HCT116 (cell line): ENCODE results near the gene GPR37L1. TPM values are rescaled to one million over a fixed set of nuclear protein-coding genes. Genes with fewer than 3 reads are reported as not detected.

Experiments used
- ATAC-seq: fragments of 200-7000 bp; cut with Tn5 transposase; 2 replicates; pipeline ENCODE4 v1.9.1; 2020; ENCODE audit warnings: mild to moderate bottlenecking, moderate library complexity
- BruUV-seq: library from RNA; stranded (reverse); fragments of 400-500 nt; replicated peaks from 2 replicates; lab custom pipeline; 2021; lab: Mats Ljungman, UMichigan
- CTCF ChIA-PET: fragments of 300-600 bp; sonication (Branson Sonifier 250); formaldehyde crosslinking; loops from one replicate; lab custom pipeline; 2021; ENCODE audit warnings: antibody characterized with exemption; lab: Charles Lee
- POLR2A ChIA-PET: fragments of 300-600, 350-600 bp; sonication (Branson Sonifier 250); formaldehyde crosslinking; loops from one replicate; lab custom pipeline; 2021; ENCODE audit warnings: antibody characterized with exemption; lab: Charles Lee
- RAD21 ChIA-PET, 2 experiments: fragments of 300-600 bp; sonication (Branson Sonifier 250); formaldehyde crosslinking; loops; one replicate each; lab custom pipeline; 2023; ENCODE audit warnings: low total read pairs in 2 of 2; ENCODE audit not compliant: uncharacterized antibody in 2 of 2, unreplicated experiment in 2 of 2, low non-redundant PET in 1 of 2; lab: Charles Lee
- DNase-seq: peaks from one replicate; pipeline ENCODE4 v3.0.0-alpha.2; 2010; ENCODE audit warnings: low read depth, low spot score
- H2AFZ ChIP-seq: fragments of 200-600 bp; shearing (Covaris generic), sonication (generic); 2 replicates; pipeline ENCODE4 v1.6.1; 2017; ENCODE audit warnings: low read depth, mixed run types, mixed read lengths, antibody characterized with exemption, low read length; ENCODE audit not compliant: poor library complexity, severe bottlenecking
- H3K27ac ChIP-seq: 2 replicates; pipeline ENCODE4 v1.5.1; 2012; ENCODE audit warnings: low read depth, low read length
- H3K27me3 ChIP-seq: fragments of 200-600 bp; sonication (generic); 2 replicates; pipeline ENCODE4 v1.6.1; 2016; ENCODE audit warnings: mixed run types, low read length, mixed read lengths; ENCODE audit not compliant: insufficient read depth
- H3K36me3 ChIP-seq, 2 experiments: fragments of 200-500 bp in 1 of 2; fragments of 200-600 bp in 1 of 2; sonication (Bioruptor generic) in 1 of 2; sonication (generic) in 1 of 2; 2 replicates each; pipeline versions ENCODE4 v1.5.1 to v1.6.1; 2014 to 2016; ENCODE audit warnings: low read length in 2 of 2, inconsistent platforms in 1 of 2, mixed read lengths in 1 of 2, mixed run types in 1 of 2; ENCODE audit not compliant: insufficient read depth in 2 of 2, control insufficient read depth in 1 of 2
- H3K4me1 ChIP-seq, 2 experiments: fragments of 200-600 bp in 1 of 2; sonication (generic) in 1 of 2; 2 replicates each; pipeline versions ENCODE4 v1.5.1 to v1.6.1; 2012 to 2017; ENCODE audit warnings: low read length in 2 of 2, inconsistent platforms in 1 of 2, mild to moderate bottlenecking in 1 of 2, mixed read lengths in 1 of 2, mixed run types in 1 of 2, moderate library complexity in 1 of 2; ENCODE audit not compliant: insufficient read depth in 2 of 2, control insufficient read depth in 1 of 2
- H3K4me2 ChIP-seq: fragments of 200-600 bp; sonication (generic); 2 replicates; pipeline ENCODE4 v1.6.1; 2017; ENCODE audit warnings: mixed run types, low read length, mixed read lengths
- H3K4me3 ChIP-seq, 2 experiments: fragments of 200-600 bp in 1 of 2; sonication (generic) in 1 of 2; replicated peaks in 1 of 2; 2 replicates each; pipeline ENCODE4 v1.5.1; 2011 to 2016; ENCODE audit warnings: low read length in 2 of 2, control low read depth in 1 of 2, low read depth in 1 of 2, mild to moderate bottlenecking in 1 of 2, mixed read lengths in 1 of 2, mixed run types in 1 of 2
- H3K79me2 ChIP-seq: fragments of 200-600 bp; sonication (generic); 2 replicates; pipeline ENCODE4 v1.6.1; 2017; ENCODE audit warnings: mild to moderate bottlenecking, mixed run types, low read length, moderate library complexity, mixed read lengths; ENCODE audit not compliant: insufficient read depth
- H3K9ac ChIP-seq: fragments of 200-600 bp; sonication (generic); 2 replicates; pipeline ENCODE4 v1.6.1; 2016; ENCODE audit warnings: low read length, mixed read lengths
- H3K9me2 ChIP-seq: fragments of 200-600 bp; sonication (generic), shearing (Covaris generic); 2 replicates; pipeline ENCODE4 v1.6.1; 2017; ENCODE audit warnings: mixed run types, mild to moderate bottlenecking, moderate library complexity; ENCODE audit not compliant: insufficient read depth
- H3K9me3 ChIP-seq, 2 experiments: fragments of 200-500 bp in 1 of 2; fragments of 200-600 bp in 1 of 2; sonication (Bioruptor generic) in 1 of 2; sonication (generic) in 1 of 2; 2 replicates each; pipeline ENCODE4 v1.6.1; 2014 to 2017; ENCODE audit warnings: low read length in 2 of 2, mixed read lengths in 2 of 2, inconsistent platforms in 1 of 2, low read depth in 1 of 2, mild to moderate bottlenecking in 1 of 2, mixed run types in 1 of 2, moderate library complexity in 1 of 2; ENCODE audit not compliant: control insufficient read depth in 1 of 2, insufficient read depth in 1 of 2
- H4K20me1 ChIP-seq: fragments of 200-600 bp; sonication (generic), shearing (Covaris generic); 2 replicates; pipeline ENCODE4 v1.6.1; 2017; ENCODE audit warnings: mixed run types, mild to moderate bottlenecking, moderate library complexity; ENCODE audit not compliant: insufficient read depth
- ELF1 ChIP-seq: IDR thresholded peaks from 2 replicates; pipeline ENCODE4 v1.6.1; 2012; ENCODE audit warnings: low read depth, borderline replicate concordance
- EZH2phosphoT487 ChIP-seq: fragments of 200-600 bp; IDR thresholded peaks from 2 replicates; pipeline ENCODE4 v1.6.1; 2018; ENCODE audit warnings: antibody characterized with exemption, borderline replicate concordance
- FOSL1 ChIP-seq: IDR thresholded peaks from 2 replicates; pipeline ENCODE4 v1.6.1; 2012; ENCODE audit warnings: low read depth
- POLR2A ChIP-seq: IDR thresholded peaks from 2 replicates; pipeline ENCODE4 v1.7.0; 2011; ENCODE audit warnings: borderline replicate concordance; ENCODE audit not compliant: insufficient read depth, insufficient read length; ENCODE audit errors: extremely low read depth
- POLR2AphosphoS5 ChIP-seq: IDR thresholded peaks from 2 replicates; pipeline ENCODE4 v1.6.1; 2011; ENCODE audit warnings: mild to moderate bottlenecking, low read depth, low read length, moderate library complexity
- REST ChIP-seq: IDR thresholded peaks from 2 replicates; pipeline ENCODE4 v1.6.1; 2012; ENCODE audit warnings: low read depth
- SIN3A ChIP-seq: IDR thresholded peaks from 2 replicates; pipeline ENCODE4 v1.6.1; 2012; ENCODE audit warnings: low read depth
- SP1 ChIP-seq: IDR thresholded peaks from 2 replicates; pipeline ENCODE4 v1.6.1; 2012; ENCODE audit warnings: low read depth
- SRF ChIP-seq: IDR thresholded peaks from 2 replicates; pipeline ENCODE4 v1.6.1; 2012; ENCODE audit warnings: low read depth
- ZFX ChIP-seq: fragments of 450-650 bp; IDR thresholded peaks from 2 replicates; pipeline ENCODE4 v1.6.1; 2017
- intact Hi-C: fragments of 100-400 bp; cut with micrococcal nuclease; formaldehyde crosslinking; loops from 2 replicates; pipeline ENCODE4 v1.10.0; 2022
- total RNA-seq: library from RNA; stranded (reverse); gene quantifications from one replicate; pipeline ENCODE4 v1.2.1, GENCODE V29; 2021; ENCODE audit not compliant: unreplicated experiment
- TF ChIP-seq, protein P1 (sequence below), 3 experiments: fragments of 200-600 bp in 1 of 3; sonication (generic) in 1 of 3; IDR thresholded peaks in 2 of 3; conservative IDR thresholded peaks in 1 of 3; 2 replicates each; pipeline ENCODE4 v1.5.1; 2012 to 2017; ENCODE audit warnings: low read depth in 2 of 3, low read length in 2 of 3, antibody characterized with exemption in 1 of 3, borderline replicate concordance in 1 of 3, control low read depth in 1 of 3, mild to moderate bottlenecking in 1 of 3, mixed read lengths in 1 of 3, mixed run types in 1 of 3, moderate library complexity in 1 of 3; ENCODE audit not compliant: insufficient read depth in 1 of 3

Gene GPR37L1
- total RNA-seq, 1 experiment from 2014 or later: 0.10 TPM

DNA sequence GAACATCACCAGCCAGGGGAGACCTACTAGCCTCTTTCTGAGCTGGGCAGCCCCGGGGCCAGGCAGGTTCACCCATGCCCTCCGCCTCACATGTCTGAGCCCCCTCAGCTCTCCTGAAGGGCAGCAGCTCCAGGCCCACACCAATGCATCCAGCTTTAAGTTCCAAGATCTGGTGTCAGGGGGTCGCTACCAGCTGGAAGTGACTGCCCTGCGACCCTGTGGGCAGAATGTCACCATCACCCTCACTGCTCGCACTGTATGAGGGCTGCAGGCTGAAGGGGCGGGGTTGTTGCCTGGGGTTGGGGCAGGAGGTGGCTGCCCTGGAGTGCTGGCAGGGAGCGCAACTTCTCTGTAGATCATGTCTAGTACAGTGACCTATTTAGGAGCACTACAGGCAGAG, 46.1 kb downstream of the GPR37L1 start:
- CTCF ChIA-PET: no interaction called here
- BruUV-seq: no TSS peak

More for the DNA sequence above, 46.1 kb downstream of the GPR37L1 start:
- H3K4me2 ChIP-seq: no peak overlapping the region
- no peaks in the 10 kb centered on the region for H3K27me3 ChIP-seq
- no peak overlapping the region for H3K4me3 ChIP-seq
- POLR2A ChIA-PET: no interaction called here
- intact Hi-C loops: no loop called here
- no peaks in the 10 kb centered on the region for H3K4me1 ChIP-seq
- H3K9me3 ChIP-seq: no peaks in the 10 kb centered on the region
- DNase-seq (no peak), ATAC-seq (no peak)
- H3K9me2 ChIP-seq: no peaks in the 10 kb centered on the region
- TF ChIP-seq SP1: no peak
- no peak for TF ChIP-seq SRF
- no peak for TF ChIP-seq ELF1
- TF ChIP-seq FOSL1: no peak
- TF ChIP-seq, protein P1, sequence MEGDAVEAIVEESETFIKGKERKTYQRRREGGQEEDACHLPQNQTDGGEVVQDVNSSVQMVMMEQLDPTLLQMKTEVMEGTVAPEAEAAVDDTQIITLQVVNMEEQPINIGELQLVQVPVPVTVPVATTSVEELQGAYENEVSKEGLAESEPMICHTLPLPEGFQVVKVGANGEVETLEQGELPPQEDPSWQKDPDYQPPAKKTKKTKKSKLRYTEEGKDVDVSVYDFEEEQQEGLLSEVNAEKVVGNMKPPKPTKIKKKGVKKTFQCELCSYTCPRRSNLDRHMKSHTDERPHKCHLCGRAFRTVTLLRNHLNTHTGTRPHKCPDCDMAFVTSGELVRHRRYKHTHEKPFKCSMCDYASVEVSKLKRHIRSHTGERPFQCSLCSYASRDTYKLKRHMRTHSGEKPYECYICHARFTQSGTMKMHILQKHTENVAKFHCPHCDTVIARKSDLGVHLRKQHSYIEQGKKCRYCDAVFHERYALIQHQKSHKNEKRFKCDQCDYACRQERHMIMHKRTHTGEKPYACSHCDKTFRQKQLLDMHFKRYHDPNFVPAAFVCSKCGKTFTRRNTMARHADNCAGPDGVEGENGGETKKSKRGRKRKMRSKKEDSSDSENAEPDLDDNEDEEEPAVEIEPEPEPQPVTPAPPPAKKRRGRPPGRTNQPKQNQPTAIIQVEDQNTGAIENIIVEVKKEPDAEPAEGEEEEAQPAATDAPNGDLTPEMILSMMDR (IDR thresholded peaks at IDR 0.05 in 2 of 3, conservative IDR thresholded peaks at IDR 0.05 in 1 of 3; ENCODE audit: borderline replicate concordance in 1 of 3, insufficient read depth in 1 of 3, low read depth in 2 of 3, low read length in 2 of 3): no peak
- TF ChIP-seq POLR2AphosphoS5: no peak
- TF ChIP-seq REST: no peak
- TF ChIP-seq SIN3A: no peak
- no peak for TF ChIP-seq EZH2phosphoT487
- TF ChIP-seq ZFX: no peak
- no peak for TF ChIP-seq POLR2A
- RAD21 ChIA-PET: no interaction called here
- H4K20me1 ChIP-seq: no peaks in the 10 kb centered on the region
- no peak overlapping the region for H2AFZ ChIP-seq
- H3K79me2 ChIP-seq: no peaks in the 10 kb centered on the region
- no peaks in the 10 kb centered on the region for H3K36me3 ChIP-seq
- no peak overlapping the region for H3K9ac ChIP-seq
- no peak overlapping the region for H3K27ac ChIP-seq
